K562 (cell line): ENCODE data around the gene MEX3D. TPM values are rescaled to one million over a fixed set of nuclear protein-coding genes. Genes with fewer than 3 reads are reported as not detected.

Source experiments
- ATF1 ChIP-seq, 2 experiments: fragments of 450-650 bp in 1 of 2; IDR thresholded peaks; 2 replicates each; pipeline ENCODE4 v1.6.1; 2016; ENCODE audit warnings: missing compliant biosample characterization in 1 of 2, missing genetic modification characterization in 1 of 2
- CEBPZ ChIP-seq: fragments of 150-350 bp; IDR thresholded peaks from 2 replicates; pipeline ENCODE4 v1.6.1; 2014; ENCODE audit warnings: low read depth, mild to moderate bottlenecking, low read length, borderline replicate concordance
- E2F3 ChIP-seq: fragments of 250-450 bp; sonication (Bioruptor Pico); IDR thresholded peaks from 2 replicates; pipeline ENCODE4 v1.4.0; 2020; ENCODE audit warnings: mild to moderate bottlenecking
- ESRRA ChIP-seq: fragments of 450-650 bp; IDR thresholded peaks from 2 replicates; pipeline ENCODE4 v1.6.1; 2014; ENCODE audit warnings: low read depth, mild to moderate bottlenecking, moderate library complexity, borderline replicate concordance
- GTF2B ChIP-seq: IDR thresholded peaks from 2 replicates; pipeline ENCODE4 v1.6.1; 2011; ENCODE audit not compliant: insufficient read length; ENCODE audit errors: extremely low read depth
- HMG20A ChIP-seq: fragments of 450-650 bp; formaldehyde crosslinking; conservative IDR thresholded peaks from 2 replicates; pipeline ENCODE4 v1.4.0; 2020; ENCODE audit warnings: mild to moderate bottlenecking, mixed read lengths
- HOXB6 ChIP-seq: fragments of 250-450 bp; sonication (Bioruptor Pico); IDR thresholded peaks from 2 replicates; pipeline ENCODE4 v1.5.1; 2022; ENCODE audit warnings: mild to moderate bottlenecking, borderline replicate concordance
- KDM1A ChIP-seq, 2 experiments: fragments of 450-650 bp; IDR thresholded peaks; 2 replicates each; pipeline ENCODE4 v1.6.1; 2016; ENCODE audit warnings: mild to moderate bottlenecking in 2 of 2
- KLF10 ChIP-seq: fragments of 250-450 bp; sonication (Bioruptor Pico); IDR thresholded peaks from 2 replicates; pipeline ENCODE4 v1.6.1; 2021; ENCODE audit warnings: matching md5 sums
- NCOR1 ChIP-seq: fragments of 450-650 bp; IDR thresholded peaks from 2 replicates; pipeline ENCODE4 v1.6.1; 2016; ENCODE audit warnings: mild to moderate bottlenecking, moderate library complexity
- NFATC3 ChIP-seq: fragments of 450-650 bp; IDR thresholded peaks from 2 replicates; pipeline ENCODE4 v1.6.1; 2017; ENCODE audit warnings: mild to moderate bottlenecking
- NONO ChIP-seq, 2 experiments: fragments of 200-400 bp in 1 of 2; fragments of 450-650 bp in 1 of 2; formaldehyde crosslinking in 1 of 2; IDR thresholded peaks; 2 replicates each; pipeline ENCODE4 v1.6.1; 2017; ENCODE audit warnings: low read depth in 2 of 2, mild to moderate bottlenecking in 2 of 2, moderate library complexity in 2 of 2, low read length in 1 of 2
- NR1H2 ChIP-seq: sonication (generic); formaldehyde crosslinking; IDR thresholded peaks from 2 replicates; pipeline ENCODE4 v1.4.0; 2020; ENCODE audit warnings: mild to moderate bottlenecking, missing genetic modification reagents
- RHOXF2B ChIP-seq: fragments of 250-450 bp; sonication (Bioruptor Pico); conservative IDR thresholded peaks from 2 replicates; pipeline ENCODE4 v1.5.1; 2021
- SIN3B ChIP-seq: fragments of 450-650 bp; IDR thresholded peaks from 2 replicates; pipeline ENCODE4 v1.6.1; 2017; ENCODE audit warnings: low read depth, mild to moderate bottlenecking, moderate library complexity
- SMAD1 ChIP-seq: fragments of 150-350 bp; IDR thresholded peaks from 2 replicates; pipeline ENCODE4 v1.6.1; 2014; ENCODE audit warnings: low read length, low read depth; ENCODE audit not compliant: partially characterized antibody
- TAF7 ChIP-seq: fragments of 450-650 bp; IDR thresholded peaks from 2 replicates; pipeline ENCODE4 v1.6.1; 2016; ENCODE audit warnings: missing genetic modification characterization, missing compliant biosample characterization
- TAL1 ChIP-seq: fragments of 450-650 bp; IDR thresholded peaks from 2 replicates; pipeline ENCODE4 v1.6.1; 2016; ENCODE audit warnings: mild to moderate bottlenecking
- TCF3 ChIP-seq: sonication (generic); formaldehyde crosslinking; IDR thresholded peaks from 2 replicates; pipeline ENCODE4 v1.4.0; 2020; ENCODE audit warnings: mild to moderate bottlenecking, missing genetic modification reagents
- YBX1 ChIP-seq: fragments of 450-650 bp; IDR thresholded peaks from 2 replicates; pipeline ENCODE4 v1.7.1; 2016; ENCODE audit warnings: mild to moderate bottlenecking
- ZNF197 ChIP-seq: fragments of 200-800 bp; sonication (Bioruptor generic); IDR thresholded peaks from 2 replicates; pipeline ENCODE4 v1.6.1; 2016; ENCODE audit warnings: low read depth, missing genetic modification characterization, missing compliant biosample characterization
- ZNF282 ChIP-seq: sonication (generic); formaldehyde crosslinking; IDR thresholded peaks from 2 replicates; pipeline ENCODE4 v1.8.1; 2023; ENCODE audit warnings: missing genetic modification reagents
- ZNF644 ChIP-seq: fragments of 200-800 bp; sonication (Bioruptor generic); IDR thresholded peaks from 2 replicates; pipeline ENCODE4 v1.6.1; 2016; ENCODE audit warnings: low read depth, missing genetic modification characterization, missing compliant biosample characterization
- ZNF696 ChIP-seq: fragments of 250-450 bp; sonication (Bioruptor Pico); conservative IDR thresholded peaks from 2 replicates; pipeline ENCODE4 v1.4.0; 2020; ENCODE audit warnings: mild to moderate bottlenecking, moderate library complexity
- ZNF764 ChIP-seq: fragments of 250-450 bp; sonication (Bioruptor Pico); IDR thresholded peaks from 2 replicates; pipeline ENCODE4 v1.4.0; 2020; ENCODE audit warnings: low read depth, mild to moderate bottlenecking, moderate library complexity
- polyA plus RNA-seq, 8 experiments: library from polyadenylated mRNA; depleted of rRNA in 4 of 8; stranded (reverse) in 5 of 8; unstranded in 3 of 8; fragments of >200 nt; fragmentation: Nextera tagmentation in 2 of 8; fragmentation: Illumina TruSeq in 1 of 8; extraction: Ambion mirVana in 2 of 8; extraction: Trizol in 1 of 8; gene quantifications; 2 replicates each; pipeline versions ENCODE4 v1.2.1 to v1.2.3, GENCODE V29; 2011 to 2014; ENCODE audit warnings: inconsistent platforms in 1 of 8, missing spikeins in 1 of 8
- total RNA-seq, 7 experiments: library from RNA; depleted of rRNA in 6 of 7; stranded (reverse); fragments of >200 nt in 6 of 7; fragmentation: Illumina TruSeq in 2 of 7; extraction: Trizol in 2 of 7; gene quantifications; 2 replicates each; pipeline versions ENCODE4 v1.2.1 to v1.2.3, GENCODE V29; 2011 to 2021; ENCODE audit warnings: low replicate concordance in 1 of 7

Gene MEX3D
- total and polyA plus RNA-seq, 9 of the 15 experiments (the other 6 are each of a cell fraction or from before 2014, with no cell fraction given), result 1.7 to 39.3 (median 5.7) TPM

GRCh38 chr19:1605236-1606137 is 37.4 kb upstream of the MEX3D start, which contains the start of gene UQCR11 (continued):
- TF ChIP-seq GTF2B, result no peak
- no peak for TF ChIP-seq TCF3 (CRISPR knock-in tag)
- no peak for TF ChIP-seq KLF10 (CRISPR knock-in tag)
- 0 out of 2 replicates have a peak, but pooled peaks have one; percentile 27 for TF ChIP-seq E2F3 (CRISPR knock-in tag)
- TF ChIP-seq NFATC3, result peak; percentile 100
- TF ChIP-seq ZNF197 (CRISPR knock-in tag), result no peak
- TF ChIP-seq RHOXF2B (CRISPR knock-in tag), result no peak
- TF ChIP-seq ZNF696 (CRISPR knock-in tag), result no peak
- no peak for TF ChIP-seq ATF1 (CRISPR knock-in tag; IDR thresholded peaks at IDR 0.05)
- 0 out of 2 replicates have a peak, but pooled peaks have one; percentile 44 for TF ChIP-seq ATF1 (tag; IDR thresholded peaks at IDR 0.05)
- TF ChIP-seq NR1H2, result no peak
- TF ChIP-seq HMG20A (CRISPR knock-in tag), result no peak
- no peak for TF ChIP-seq SIN3B
- no peak for TF ChIP-seq ZNF644 (tag)
- no peak for TF ChIP-seq ZNF764
- TF ChIP-seq NCOR1, result no peak
- no peak for TF ChIP-seq KDM1A (IDR thresholded peaks at IDR 0.05)
- no peak for TF ChIP-seq TAF7 (tag)
- TF ChIP-seq CEBPZ, result no peak
- TF ChIP-seq SMAD1, result no peak
- no peak for TF ChIP-seq NONO (IDR thresholded peaks at IDR 0.05; ENCODE audit: low read depth in 2 of 2, low read length in 1 of 2)
- no peak for TF ChIP-seq TAL1
- peak; percentile 72 for TF ChIP-seq ESRRA
- TF ChIP-seq YBX1, result no peak
- no peak for TF ChIP-seq HOXB6 (CRISPR knock-in tag)
- TF ChIP-seq ZNF282 (CRISPR knock-in tag), result no peak
